ENCODE results near the gene LRMDA.

The LRMDA gene

DNA sequence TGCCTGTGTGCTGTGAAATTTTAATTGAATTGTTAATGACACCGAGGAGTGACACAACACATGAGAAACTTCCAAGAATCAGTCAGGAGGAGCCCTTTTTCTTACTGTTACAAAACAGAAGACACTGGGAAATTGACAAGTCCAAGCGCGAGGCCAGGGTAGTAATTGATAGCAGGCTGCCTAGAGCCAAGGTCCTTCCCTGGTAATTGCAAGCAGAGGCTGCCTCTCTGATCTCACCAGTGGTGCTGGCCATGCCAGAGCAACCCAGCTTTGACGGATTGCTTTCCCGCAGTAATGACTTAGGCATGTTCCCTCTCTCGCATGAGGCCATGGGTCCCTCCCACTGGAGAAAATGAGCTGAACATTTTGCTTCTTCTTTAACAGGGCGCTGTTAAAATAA, 111.5 kb downstream of the LRMDA start:
- Histone ChIP-seq H2AFZ (ENCODE audit: low read depth, low read length, severe bottlenecking) (no peak overlapping the region), H3K27ac (ENCODE audit: low read depth, low read length) (no peak overlapping the region), H3K79me2 (ENCODE audit: insufficient read depth, low read length) (no peaks in the 10 kb centered on the region), H3K27me3 (ENCODE audit: low read length) (no peaks in the 10 kb centered on the region), H3K36me3 (ENCODE audit: low read length) (no peaks in the 10 kb centered on the region), H3K9me2 (replicated peaks; ENCODE audit: insufficient read depth, low read length) (no peaks in the 10 kb centered on the region), H3K9ac (ENCODE audit: low read length) (no peak overlapping the region), H3K4me2 (ENCODE audit: low read depth, low read length, poor library complexity, severe bottlenecking) (no peak overlapping the region), H3K9me3 (ENCODE audit: insufficient read depth, low read length) (no peaks in the 10 kb centered on the region), H3F3A (ENCODE audit: insufficient read depth) (no peaks in the 10 kb centered on the region), H3K4me3 (ENCODE audit: insufficient read depth, low read length, poor library complexity, severe bottlenecking) (no peak overlapping the region), H4K20me1 (ENCODE audit: low read depth, low read length) (no peaks in the 10 kb centered on the region)
- no peak for TF ChIP-seq EZH2phosphoT487 (conservative IDR thresholded peaks at IDR 0.05; ENCODE audit: low read length)
- TF ChIP-seq CTCF (IDR thresholded peaks at IDR 0.05; ENCODE audit: insufficient read depth, low read length, poor library complexity, severe bottlenecking), result no peak

DNA sequence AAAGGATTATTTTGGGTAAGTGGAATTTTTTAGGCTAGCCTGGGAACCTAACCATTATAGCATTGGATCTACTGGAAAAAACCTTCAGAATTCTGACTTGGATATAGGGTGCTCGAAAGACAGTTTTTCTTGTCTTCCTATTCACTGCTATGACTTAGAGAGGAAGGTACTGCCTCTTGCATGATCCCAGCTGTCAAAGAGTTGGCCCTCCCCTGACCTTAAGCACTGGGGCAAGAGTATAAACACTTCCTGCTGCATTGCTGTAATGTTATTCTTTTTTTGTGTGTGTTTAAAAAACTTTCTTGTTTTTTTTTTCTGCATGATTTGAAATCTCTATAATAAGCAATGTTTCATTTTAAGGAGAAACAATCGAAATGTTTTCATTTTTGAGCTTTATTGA, 113.0 kb downstream of the LRMDA start:
- Histone ChIP-seq H4K20me1 (ENCODE audit: low read depth, low read length) (no peaks in the 10 kb centered on the region), H3K4me2 (ENCODE audit: low read depth, low read length, poor library complexity, severe bottlenecking) (no peak overlapping the region), H3K79me2 (ENCODE audit: insufficient read depth, low read length) (no peaks in the 10 kb centered on the region), H2AFZ (ENCODE audit: low read depth, low read length, severe bottlenecking) (no peak overlapping the region), H3K9ac (ENCODE audit: low read length) (no peak overlapping the region), H3K27me3 (ENCODE audit: low read length) (no peaks in the 10 kb centered on the region), H3K27ac (ENCODE audit: low read depth, low read length) (no peak overlapping the region), H3K4me3 (ENCODE audit: insufficient read depth, low read length, poor library complexity, severe bottlenecking) (no peak overlapping the region), H3F3A (ENCODE audit: insufficient read depth) (no peaks in the 10 kb centered on the region), H3K9me2 (replicated peaks; ENCODE audit: insufficient read depth, low read length) (no peaks in the 10 kb centered on the region), H3K9me3 (ENCODE audit: insufficient read depth, low read length) (no peaks in the 10 kb centered on the region), H3K36me3 (ENCODE audit: low read length) (no peaks in the 10 kb centered on the region)
- TF ChIP-seq CTCF (IDR thresholded peaks at IDR 0.05; ENCODE audit: insufficient read depth, low read length, poor library complexity, severe bottlenecking) (no peak), EZH2phosphoT487 (conservative IDR thresholded peaks at IDR 0.05; ENCODE audit: low read length) (no peak)

GRCh38 chr10:75544993-75545706, 113.7 kb downstream of the LRMDA start:
- H4K20me1 ChIP-seq (ENCODE audit: low read depth, low read length), result no peaks in the 10 kb centered on the region
- no peaks in the 10 kb centered on the region for H3F3A ChIP-seq (ENCODE audit: insufficient read depth)
- H3K27ac ChIP-seq (ENCODE audit: low read depth, low read length), result no peak overlapping the region
- H3K79me2 ChIP-seq (ENCODE audit: insufficient read depth, low read length), result no peaks in the 10 kb centered on the region
- no peak overlapping the region for H3K4me2 ChIP-seq (ENCODE audit: low read depth, low read length, poor library complexity, severe bottlenecking)
- TF ChIP-seq CTCF (IDR thresholded peaks at IDR 0.05; ENCODE audit: insufficient read depth, low read length, poor library complexity, severe bottlenecking) (no peak), EZH2phosphoT487 (conservative IDR thresholded peaks at IDR 0.05; ENCODE audit: low read length) (no peak)
- H3K9me3 ChIP-seq (ENCODE audit: insufficient read depth, low read length), result no peaks in the 10 kb centered on the region
- H3K36me3 ChIP-seq (ENCODE audit: low read length), result no peaks in the 10 kb centered on the region
- no peak overlapping the region for H2AFZ ChIP-seq (ENCODE audit: low read depth, low read length, severe bottlenecking)
- H3K9ac ChIP-seq (ENCODE audit: low read length), result no peak overlapping the region
- no peak overlapping the region for H3K4me3 ChIP-seq (ENCODE audit: insufficient read depth, low read length, poor library complexity, severe bottlenecking)
- no peaks in the 10 kb centered on the region for H3K9me2 ChIP-seq (replicated peaks; ENCODE audit: insufficient read depth, low read length)
- H3K27me3 ChIP-seq (ENCODE audit: low read length), result no peaks in the 10 kb centered on the region

Measured in SU-DHL-6 (cell line).